GM12865 (cell line): ENCODE results near the gene RNASE2.

Experiments used
- DNase-seq: peaks from one replicate; pipeline ENCODE4 v3.0.0; 2010; ENCODE audit warnings: low read depth
- H3K4me3 ChIP-seq: 2 replicates; pipeline ENCODE4 v1.5.1; 2011; ENCODE audit warnings: mild to moderate bottlenecking, low read depth, low read length, control low read depth
- TF ChIP-seq, protein P1 (sequence below): IDR thresholded peaks from 2 replicates; pipeline ENCODE4 v1.5.1; 2011; ENCODE audit warnings: low read length, control low read depth, low read depth, inconsistent platforms; ENCODE audit not compliant: insufficient read depth; ENCODE audit errors: missing control alignments

The RNASE2 gene

DNA sequence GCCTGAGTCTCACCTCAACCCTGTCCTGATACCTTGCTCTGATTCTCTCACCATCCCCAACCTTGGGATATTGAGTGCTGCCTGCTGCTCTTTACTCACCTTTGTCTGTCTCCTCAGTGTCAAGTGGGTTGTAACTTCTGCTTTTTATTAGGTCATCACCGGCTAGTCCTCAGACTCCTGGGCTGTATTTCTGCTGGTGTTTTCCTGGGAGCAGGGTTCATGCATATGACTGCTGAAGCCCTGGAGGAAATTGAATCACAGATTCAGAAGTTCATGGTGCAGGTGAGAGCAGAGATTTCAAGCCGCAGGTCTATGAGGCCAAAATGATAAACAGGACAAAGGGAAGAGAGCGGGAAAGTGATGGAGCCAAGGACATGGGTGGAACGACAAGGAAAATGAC, 44.3 kb downstream of the RNASE2 start:
- TF ChIP-seq, protein P1, sequence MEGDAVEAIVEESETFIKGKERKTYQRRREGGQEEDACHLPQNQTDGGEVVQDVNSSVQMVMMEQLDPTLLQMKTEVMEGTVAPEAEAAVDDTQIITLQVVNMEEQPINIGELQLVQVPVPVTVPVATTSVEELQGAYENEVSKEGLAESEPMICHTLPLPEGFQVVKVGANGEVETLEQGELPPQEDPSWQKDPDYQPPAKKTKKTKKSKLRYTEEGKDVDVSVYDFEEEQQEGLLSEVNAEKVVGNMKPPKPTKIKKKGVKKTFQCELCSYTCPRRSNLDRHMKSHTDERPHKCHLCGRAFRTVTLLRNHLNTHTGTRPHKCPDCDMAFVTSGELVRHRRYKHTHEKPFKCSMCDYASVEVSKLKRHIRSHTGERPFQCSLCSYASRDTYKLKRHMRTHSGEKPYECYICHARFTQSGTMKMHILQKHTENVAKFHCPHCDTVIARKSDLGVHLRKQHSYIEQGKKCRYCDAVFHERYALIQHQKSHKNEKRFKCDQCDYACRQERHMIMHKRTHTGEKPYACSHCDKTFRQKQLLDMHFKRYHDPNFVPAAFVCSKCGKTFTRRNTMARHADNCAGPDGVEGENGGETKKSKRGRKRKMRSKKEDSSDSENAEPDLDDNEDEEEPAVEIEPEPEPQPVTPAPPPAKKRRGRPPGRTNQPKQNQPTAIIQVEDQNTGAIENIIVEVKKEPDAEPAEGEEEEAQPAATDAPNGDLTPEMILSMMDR, result no peak
- no peak for DNase-seq
- H3K4me3 ChIP-seq, result no peak overlapping the region

DNA sequence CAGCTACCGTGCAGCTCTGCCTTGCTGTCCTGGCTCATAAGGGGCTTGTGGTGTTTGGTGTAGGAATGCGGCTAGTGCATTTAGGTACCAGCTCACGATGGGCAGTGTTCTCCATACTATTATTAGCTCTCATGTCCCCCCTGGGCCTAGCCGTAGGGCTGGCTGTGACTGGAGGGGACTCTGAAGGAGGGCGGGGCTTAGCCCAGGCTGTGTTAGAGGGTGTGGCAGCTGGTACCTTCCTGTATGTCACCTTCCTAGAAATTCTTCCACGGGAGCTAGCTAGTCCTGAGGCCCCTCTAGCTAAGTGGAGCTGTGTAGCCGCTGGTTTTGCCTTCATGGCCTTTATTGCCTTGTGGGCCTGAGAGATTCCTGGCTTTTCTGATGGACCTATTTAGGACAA, 45.9 kb downstream of the RNASE2 start:
- no peak for DNase-seq
- TF ChIP-seq, protein P1, result no peak
- H3K4me3 ChIP-seq, result no peak overlapping the region

DNA sequence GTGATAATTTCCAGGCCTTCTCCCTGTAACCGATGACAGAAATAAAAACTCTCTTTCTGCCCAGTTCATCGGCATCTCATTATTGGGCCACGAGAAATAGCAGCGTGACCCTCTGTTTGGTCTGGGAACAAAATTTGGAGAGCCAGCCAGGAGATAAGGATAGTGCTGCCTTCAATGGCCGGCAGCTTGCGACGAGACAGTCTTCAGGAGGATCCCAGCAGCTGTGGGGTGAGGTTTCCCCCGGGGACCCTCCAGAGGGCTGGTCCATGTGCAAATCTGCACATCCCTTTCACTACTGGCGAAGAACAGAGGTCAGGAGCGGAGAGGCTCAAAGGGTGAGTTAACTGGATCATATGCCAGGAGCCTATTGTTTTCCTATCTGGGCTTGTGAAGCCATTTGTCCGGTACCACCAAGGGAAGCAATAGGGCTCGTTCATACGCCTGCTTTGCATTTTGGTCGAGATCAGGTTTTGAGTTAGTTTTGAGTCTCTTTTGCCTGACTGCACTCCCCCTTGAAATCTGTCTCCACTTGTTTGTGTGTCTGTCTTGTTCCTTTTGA, 48.6 kb downstream of the RNASE2 start:
- no peak overlapping the region for H3K4me3 ChIP-seq
- TF ChIP-seq, protein P1, result no peak
- DNase-seq, result no peak
